Right cardiac atrium (tissue), 5 donors: ENCODE data around the gene KLHL41. TPM values are rescaled to one million over a fixed set of nuclear protein-coding genes. Genes with fewer than 3 reads are reported as not detected.

Experiments
- ATAC-seq, 2 donors: fragments of 200-7000 bp; cut with Tn5 transposase; one replicate each; pipeline versions ENCODE4 v1.8.0 to v1.9.1; 2020; ENCODE audit warnings: moderate library complexity in 2 of 2, mild to moderate bottlenecking in 1 of 2
- DNase-seq, 3 donors: peaks; one replicate each; pipeline ENCODE4 v3.0.0-alpha.2; 2020
- H3K27ac ChIP-seq: one replicate; pipeline ENCODE4 v1.5.1; 2013; ENCODE audit warnings: mild to moderate bottlenecking, low read length, control low read depth, moderate library complexity
- H3K27me3 ChIP-seq: one replicate; pipeline ENCODE4 v1.6.1; 2013; ENCODE audit not compliant: control insufficient read depth, insufficient read depth
- H3K4me1 ChIP-seq: one replicate; pipeline ENCODE4 v1.6.1; 2013; ENCODE audit warnings: low read length; ENCODE audit not compliant: control insufficient read depth, insufficient read depth
- H3K4me3 ChIP-seq: one replicate; pipeline ENCODE4 v1.5.1; 2013; ENCODE audit warnings: low read length, control low read depth
- H3K9me3 ChIP-seq: one replicate; pipeline ENCODE4 v1.6.1; 2013; ENCODE audit warnings: low read length; ENCODE audit not compliant: control insufficient read depth
- WGBS: extraction: QIAGEN DNeasy Blood & Tissue Kit; methylation state at CpG from one replicate; pipeline ENCODE4 v1.1.7; 2013; 5-methylcytosine and 5-hydroxymethylcytosine counted together
- intact Hi-C, 4 donors: fragments of 100-400 bp; cut with DNase I; formaldehyde crosslinking; loops; one replicate each; pipeline versions ENCODE4 v1.11.0 to v1.14.0; 2022 to 2023
- long read RNA-seq, 4 donors: library from polyadenylated mRNA; unstranded; transcript quantifications; one replicate each; pipeline ENCODE4 v2.0.0, GENCODE V29; 2020 to 2021
- polyA plus RNA-seq: library from polyadenylated mRNA; stranded (reverse); fragments of 200-250 nt; gene quantifications from one replicate; pipeline ENCODE4 v1.2.3, GENCODE V29; 2013
- total RNA-seq, 4 donors: library from RNA; stranded (reverse); fragmentation: NEBNext Ultra II Directional; extraction: Animal tissue kit (Norgen Biotek cat#: 25700); gene quantifications; one replicate each; pipeline ENCODE4 v1.2.1, GENCODE V29; 2021
- donor health status: healthy with polysubstance abuse.
- donor health status: DM: no; HTN: yes; CAD: no.
- donor health status: DM: no; HTN: no; CAD: no.
- donor health status: DM: no; HTN: yes; CAD: no; lungs with severe emphysema.
- donor health status: DM: yes; HTN: yes; CAD: no.

KLHL41 gene
- 100 to 1,000 TPM in 1 of 4 donors, 10 to 100 TPM in 3; 82.1 to 165 (median 88.6) TPM for total RNA-seq
- 62.2 TPM for polyA plus RNA-seq
- long read RNA-seq, donor 1, transcript KLHL41-201 (6 exons, 2,464 nt): major isoform, 23 of 23 reads
- long read RNA-seq, donor 1, partial matches to known transcripts: 0 of 23 reads
- long read RNA-seq, donor 1, other reads (novel, unspliced or antisense): 0 of 23 reads
- long read RNA-seq, donor 2, transcript KLHL41-201 (6 exons, 2,464 nt): major isoform, 14 of 14 reads
- long read RNA-seq, donor 2, partial matches to known transcripts: 0 of 14 reads
- long read RNA-seq, donor 2, other reads (novel, unspliced or antisense): 0 of 14 reads
- long read RNA-seq, donor 3, transcript KLHL41-201 (6 exons, 2,464 nt): major isoform, 97 of 108 reads
- long read RNA-seq, donor 3, partial matches to known transcripts: 5 of 108 reads
- long read RNA-seq, donor 3, other reads (novel, unspliced or antisense): 6 of 108 reads
- long read RNA-seq, donor 4, transcript KLHL41-201 (6 exons, 2,464 nt): major isoform, 28 of 30 reads
- long read RNA-seq, donor 4, partial matches to known transcripts: 0 of 30 reads
- long read RNA-seq, donor 4, other reads (novel, unspliced or antisense): 2 of 30 reads

DNA sequence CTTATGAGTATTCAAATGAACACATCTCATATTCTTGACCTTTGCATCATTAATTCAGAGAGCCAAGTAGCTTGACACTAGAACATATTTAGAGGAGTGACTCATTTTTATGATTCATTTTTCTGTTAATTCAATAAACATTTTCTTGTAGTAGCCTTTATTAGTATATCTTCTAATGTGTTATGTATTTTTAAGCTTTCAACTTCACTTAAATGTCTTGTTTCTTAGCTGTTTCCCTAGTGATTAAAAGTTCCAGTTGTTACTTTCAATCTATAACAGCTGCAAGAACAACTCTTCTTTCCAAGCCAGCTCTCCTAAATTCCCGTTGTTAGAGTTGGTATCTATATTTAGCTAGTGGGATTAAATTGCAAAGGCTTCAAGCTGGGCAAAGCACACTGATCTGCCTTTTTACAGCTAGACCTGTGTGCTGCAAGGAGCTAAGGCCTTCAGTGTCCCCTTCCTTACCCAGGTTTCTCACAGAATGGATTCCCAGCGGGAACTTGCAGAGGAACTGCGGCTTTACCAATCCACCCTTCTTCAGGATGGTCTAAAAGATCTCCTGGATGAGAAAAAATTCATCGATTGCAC, at the start of gene KLHL41:
Gene KLHL41 (plus strand): TSS at position 405 of the 588 bp plus-strand sequence. CDS start 77 bp downstream, at position 482.
- ATAC-seq: peak; percentile 63
- Histone ChIP-seq H3K9me3 (no peaks in the 10 kb centered on the region), H3K4me1 (no peaks in the 10 kb centered on the region), H3K4me3 (peak within 1 kb of the TSS; percentile 80), H3K27me3 (no peaks in the 10 kb centered on the region), H3K27ac (peak within 1 kb of the TSS; percentile 82)
- intact Hi-C loops: no loop called here
- WGBS: 60% methylated on average over 4 of the region's 4 CpGs
- DNase-seq: no peak

DNA sequence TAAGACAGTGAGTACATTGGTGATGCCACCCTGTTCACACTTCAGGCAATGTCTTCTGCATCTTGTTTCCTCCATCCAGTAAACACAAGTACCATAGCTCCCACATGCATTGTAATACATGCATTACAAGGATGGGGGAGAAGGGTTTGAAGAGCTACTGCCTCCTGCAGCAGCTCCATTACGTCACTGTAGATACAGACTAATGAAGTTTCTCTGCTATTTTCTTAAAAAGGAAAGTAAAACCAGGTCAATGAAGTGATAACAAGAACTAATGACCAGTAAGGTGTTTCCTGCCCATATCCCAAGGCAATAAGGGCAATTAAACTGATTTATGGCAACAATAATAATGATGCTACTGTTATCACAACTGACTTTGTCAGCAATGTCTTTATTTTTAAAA, 48.4 kb upstream of the KLHL41 start:
- Histone ChIP-seq H3K9me3 (no peaks in the 10 kb centered on the region), H3K4me3 (no peak overlapping the region), H3K27me3 (no peaks in the 10 kb centered on the region), H3K4me1 (no peaks in the 10 kb centered on the region), H3K27ac (no peak overlapping the region)
- no peak for DNase-seq
- no peak for ATAC-seq
- intact Hi-C loops: no loop called here
- WGBS: 78% methylated on average over 1 of the region's 1 CpG

GRCh38 chr2:169462896-169463695, 46.4 kb upstream of the KLHL41 start:
- WGBS: 42% methylated on average over 4 of the region's 4 CpGs
- Histone ChIP-seq H3K27me3 (no peaks in the 10 kb centered on the region), H3K4me1 (no peaks in the 10 kb centered on the region), H3K9me3 (no peaks in the 10 kb centered on the region), H3K4me3 (no peak overlapping the region), H3K27ac (no peak overlapping the region)
- intact Hi-C loops: no loop called here
- DNase-seq (no peak), ATAC-seq (peak; percentile 70 to 89)

- 88% methylated on average over 1 of the region's 1 CpG for WGBS
- Histone ChIP-seq H3K4me1 (no peaks in the 10 kb centered on the region), H3K27ac (no peak overlapping the region), H3K27me3 (no peaks in the 10 kb centered on the region), H3K9me3 (no peaks in the 10 kb centered on the region), H3K4me3 (no peak overlapping the region)
- ATAC-seq: no peak
- intact Hi-C loops: no loop called here
- DNase-seq: no peak
These were observed 45.0 kb upstream of the KLHL41 start for GRCh38 chr2:169464466-169464865.

GRCh38 chr2:169464882-169465281, 44.6 kb upstream of the KLHL41 start:
- no peak overlapping the region for H3K4me3 ChIP-seq
- no peaks in the 10 kb centered on the region for H3K27me3 ChIP-seq
- DNase-seq (no peak), ATAC-seq (no peak)
- no peaks in the 10 kb centered on the region for H3K4me1 ChIP-seq
- H3K9me3 ChIP-seq: no peaks in the 10 kb centered on the region
- 67% methylated on average over 2 of the region's 2 CpGs for whole genome bisulfite sequencing
- no peak overlapping the region for H3K27ac ChIP-seq
- intact Hi-C loops: no loop called here

- Histone ChIP-seq H3K27ac (no peak overlapping the region), H3K27me3 (no peaks in the 10 kb centered on the region), H3K9me3 (no peaks in the 10 kb centered on the region), H3K4me1 (no peaks in the 10 kb centered on the region), H3K4me3 (no peak overlapping the region)
- ATAC-seq: no peak
- no peak for DNase-seq
- intact Hi-C loops: no loop called here
- WGBS: 96% methylated on average over 1 of the region's 1 CpG
These were observed 40.7 kb upstream of the KLHL41 start for GRCh38 chr2:169468841-169469240.

- no peak for ATAC-seq
- Histone ChIP-seq H3K27me3 (no peaks in the 10 kb centered on the region), H3K27ac (no peak overlapping the region), H3K9me3 (no peaks in the 10 kb centered on the region), H3K4me1 (no peaks in the 10 kb centered on the region), H3K4me3 (no peak overlapping the region)
- 61% methylated on average over 3 of the region's 3 CpGs for WGBS
- DNase-seq: no peak
- intact Hi-C loops: no loop called here
These were observed 39.4 kb upstream of the KLHL41 start for GRCh38 chr2:169469952-169470572.

GRCh38 chr2:169472249-169472648, 37.3 kb upstream of the KLHL41 start:
- Histone ChIP-seq H3K27me3 (no peaks in the 10 kb centered on the region), H3K4me1 (no peaks in the 10 kb centered on the region), H3K27ac (no peak overlapping the region), H3K9me3 (no peaks in the 10 kb centered on the region), H3K4me3 (no peak overlapping the region)
- intact Hi-C loops: no loop called here
- DNase-seq (no peak), ATAC-seq (no peak)
- WGBS: 68% methylated on average over 1 of the region's 1 CpG

- ATAC-seq (no peak), DNase-seq (no peak)
- no peaks in the 10 kb centered on the region for H3K9me3 ChIP-seq
- 75% methylated on average over 3 of the region's 3 CpGs for WGBS
- no peak overlapping the region for H3K4me3 ChIP-seq
- intact Hi-C loops: no loop called here
- H3K27me3 ChIP-seq: no peaks in the 10 kb centered on the region
- no peaks in the 10 kb centered on the region for H3K4me1 ChIP-seq
- no peak overlapping the region for H3K27ac ChIP-seq
These were observed 33.0 kb upstream of the KLHL41 start for GRCh38 chr2:169476459-169476858.

- DNase-seq: peak in 2 of 3 donors; percentile 24 to 42
- no peaks in the 10 kb centered on the region for H3K27me3 ChIP-seq
- no peak overlapping the region for H3K27ac ChIP-seq
- no peak overlapping the region for H3K4me3 ChIP-seq
- 36% methylated on average over 3 of the region's 3 CpGs for WGBS
- H3K9me3 ChIP-seq: no peaks in the 10 kb centered on the region
- no peaks in the 10 kb centered on the region for H3K4me1 ChIP-seq
- ATAC-seq: peak; percentile 36 to 51
- intact Hi-C loops: no loop called here
These were observed 31.2 kb upstream of the KLHL41 start for GRCh38 chr2:169478339-169478738.
